Peyer's patch (tissue), 4 donors: ENCODE results near the gene ASIC4. TPM values are rescaled to one million over a fixed set of nuclear protein-coding genes. Genes with fewer than 3 reads are reported as not detected.

ENCODE experiments used
- DNase-seq, 3 donors: peaks; one replicate each; pipeline ENCODE4 v3.0.0-alpha.2; 2017 to 2019
- H3K27ac ChIP-seq, 4 donors: fragments of 200-600 bp; sonication (generic); one replicate each; pipeline ENCODE4 v1.5.1; 2016 to 2019
- H3K27me3 ChIP-seq, 2 donors: fragments of 200-600 bp; sonication (generic); one replicate each; pipeline ENCODE4 v1.5.1; 2019
- H3K36me3 ChIP-seq, 3 donors: fragments of 200-600 bp; sonication (generic); one replicate each; pipeline ENCODE4 v1.5.1; 2016 to 2019
- H3K4me1 ChIP-seq, 4 donors: fragments of 200-600 bp; sonication (generic); one replicate each; pipeline ENCODE4 v1.5.1; 2016 to 2019
- H3K4me3 ChIP-seq, 4 donors: fragments of 200-600 bp; sonication (generic); 1 replicate in 3 of 4; 2 replicates in 1 of 4; pipeline ENCODE4 v1.5.1; 2016 to 2019; ENCODE audit warnings: mild to moderate bottlenecking in 1 of 4
- H3K9me3 ChIP-seq, 4 donors: fragments of 200-600 bp; sonication (generic); one replicate each; pipeline ENCODE4 v1.5.1; 2016 to 2019; ENCODE audit warnings: mild to moderate bottlenecking in 1 of 4
- CTCF ChIP-seq, 6 experiments: fragments of 450-650 bp in 4 of 6; fragments of 200-600 bp in 2 of 6; sonication (generic) in 1 of 6; IDR thresholded peaks; one replicate each; pipeline ENCODE4 v1.5.1; 2017 to 2019; ENCODE audit warnings: antibody characterized with exemption in 6 of 6, mild to moderate bottlenecking in 3 of 6, moderate library complexity in 1 of 6
- POLR2A ChIP-seq, 2 donors: fragments of 450-650 bp; IDR thresholded peaks; one replicate each; pipeline ENCODE4 v1.5.1; 2017; ENCODE audit warnings: antibody characterized with exemption in 2 of 2, mild to moderate bottlenecking in 2 of 2, moderate library complexity in 2 of 2
- total RNA-seq, 4 donors: library from RNA; depleted of rRNA; stranded (reverse); fragments of >200 nt; gene quantifications; one replicate each; pipeline ENCODE4 v1.1.0, GENCODE V29; 2016

Gene ASIC4
- total RNA-seq, 4 donors from 2014 or later = 0.27 TPM; not detected in 3

- Histone ChIP-seq H3K4me1 (peaks cover 0 to under 1% (median 0%) of the 10 kb centered on the region in 4 donors), H3K27me3 (peaks cover 0 to 9% of the 10 kb centered on the region in 2 donors), H3K27ac (no peak overlapping the region), H3K4me3 (no peak overlapping the region), H3K9me3 (no peaks in the 10 kb centered on the region), H3K36me3 (no peaks in the 10 kb centered on the region)
- DNase-seq = no peak
- no peak for TF ChIP-seq POLR2A (IDR thresholded peaks at IDR 0.05)
- TF ChIP-seq CTCF (IDR thresholded peaks at IDR 0.05) = no peak
Measured at GRCh38 chr2:219516888-219517287, 2.6 kb downstream of the ASIC4 start.

GRCh38 chr2:219517954-219518778 lies 3.9 kb downstream of the ASIC4 start:
- TF ChIP-seq POLR2A (IDR thresholded peaks at IDR 0.05) (no peak), CTCF (IDR thresholded peaks at IDR 0.05) (no peak)
- Histone ChIP-seq H3K27me3 (peaks cover 0 to 12% of the 10 kb centered on the region in 2 donors), H3K4me1 (peaks cover 0 to 14% (median 8%) of the 10 kb centered on the region in 4 donors), H3K4me3 (no peak overlapping the region), H3K36me3 (no peaks in the 10 kb centered on the region), H3K27ac (no peak overlapping the region), H3K9me3 (no peaks in the 10 kb centered on the region)
- DNase-seq = no peak

GRCh38 chr2:219519526-219519916 lies 5.2 kb downstream of the ASIC4 start:
- Histone ChIP-seq H3K36me3 (no peaks in the 10 kb centered on the region), H3K27me3 (peaks cover 0 to 20% of the 10 kb centered on the region in 2 donors), H3K27ac (no peak overlapping the region), H3K4me3 (no peak overlapping the region), H3K9me3 (no peaks in the 10 kb centered on the region), H3K4me1 (peaks cover 0 to 17% (median 9%) of the 10 kb centered on the region in 4 donors)
- no peak for DNase-seq
- TF ChIP-seq CTCF (IDR thresholded peaks at IDR 0.05) (no peak), POLR2A (IDR thresholded peaks at IDR 0.05) (no peak)

- Histone ChIP-seq H3K4me3 (no peak overlapping the region), H3K27me3 (peaks cover 0 to 20% of the 10 kb centered on the region in 2 donors), H3K27ac (no peak overlapping the region), H3K36me3 (no peaks in the 10 kb centered on the region), H3K9me3 (no peaks in the 10 kb centered on the region), H3K4me1 (peaks cover 0 to 17% (median 9%) of the 10 kb centered on the region in 4 donors)
- no peak for TF ChIP-seq CTCF (IDR thresholded peaks at IDR 0.05)
- no peak for TF ChIP-seq POLR2A (IDR thresholded peaks at IDR 0.05)
- no peak for DNase-seq
Measured at GRCh38 chr2:219520079-219520478, 5.8 kb downstream of the ASIC4 start.

- H3K9me3 ChIP-seq = no peaks in the 10 kb centered on the region
- TF ChIP-seq POLR2A (IDR thresholded peaks at IDR 0.05) = no peak
- TF ChIP-seq CTCF (IDR thresholded peaks at IDR 0.05) = peak in 3 of 6 experiments; percentile 24 to 31 (median 29)
- DNase-seq = no peak
- H3K27me3 ChIP-seq = peaks cover 0 to 20% of the 10 kb centered on the region in 2 donors
- no peak overlapping the region for H3K27ac ChIP-seq
- H3K4me3 ChIP-seq = no peak overlapping the region
- H3K36me3 ChIP-seq = no peaks in the 10 kb centered on the region
- H3K4me1 ChIP-seq = peaks cover 0 to 17% (median 9%) of the 10 kb centered on the region in 4 donors
Measured at GRCh38 chr2:219521066-219521880, 7.0 kb downstream of the ASIC4 start.
